ENCODE results near the gene MEF2A.

Gene MEF2A

GRCh38 chr15:99586121-99586520 lies 20.3 kb downstream of the MEF2A start:
- TF ChIP-seq OSR1 (CRISPR knock-in tag; IDR thresholded peaks at IDR 0.05) (no peak), CSRNP3 (CRISPR knock-in tag; IDR thresholded peaks at IDR 0.05) (no peak), ZFP30 (CRISPR knock-in tag; IDR thresholded peaks at IDR 0.05) (no peak), BACH2 (CRISPR knock-in tag; IDR thresholded peaks at IDR 0.05; ENCODE audit: borderline replicate concordance) (no peak), ZNF8 (CRISPR knock-in tag; IDR thresholded peaks at IDR 0.05) (no peak), ZFP3 (CRISPR knock-in tag; IDR thresholded peaks at IDR 0.05) (no peak), ZNF70 (CRISPR knock-in tag; IDR thresholded peaks at IDR 0.05) (no peak), CSDC2 (CRISPR knock-in tag; IDR thresholded peaks at IDR 0.05) (no peak), GLIS3 (CRISPR knock-in tag; IDR thresholded peaks at IDR 0.05) (no peak), ZNF565 (CRISPR knock-in tag; conservative IDR thresholded peaks at IDR 0.05; ENCODE audit: low read depth) (no peak), ISL1 (CRISPR knock-in tag; IDR thresholded peaks at IDR 0.05) (no peak), SNAI2 (CRISPR knock-in tag; IDR thresholded peaks at IDR 0.05) (no peak), CREB5 (CRISPR knock-in tag; IDR thresholded peaks at IDR 0.05; ENCODE audit: low read depth) (no peak)
- no peak for ATAC-seq

GRCh38 chr15:99589801-99590200 lies 24.0 kb downstream of the MEF2A start:
- ATAC-seq, result no peak
- TF ChIP-seq GLIS3 (CRISPR knock-in tag; IDR thresholded peaks at IDR 0.05), result no peak
- no peak for TF ChIP-seq ZNF70 (CRISPR knock-in tag; IDR thresholded peaks at IDR 0.05)
- no peak for TF ChIP-seq SNAI2 (CRISPR knock-in tag; IDR thresholded peaks at IDR 0.05)
- no peak for TF ChIP-seq TOX (CRISPR knock-in tag; IDR thresholded peaks at IDR 0.05; ENCODE audit: borderline replicate concordance)
- TF ChIP-seq CSRNP3 (CRISPR knock-in tag; IDR thresholded peaks at IDR 0.05), result no peak
- no peak for TF ChIP-seq ZNF565 (CRISPR knock-in tag; conservative IDR thresholded peaks at IDR 0.05; ENCODE audit: low read depth)
- TF ChIP-seq CREB5 (CRISPR knock-in tag; IDR thresholded peaks at IDR 0.05; ENCODE audit: low read depth), result no peak
- TF ChIP-seq TSHZ2 (CRISPR knock-in tag; IDR thresholded peaks at IDR 0.05), result no peak
- TF ChIP-seq ZFP3 (CRISPR knock-in tag; IDR thresholded peaks at IDR 0.05), result no peak
- TF ChIP-seq OSR1 (CRISPR knock-in tag; IDR thresholded peaks at IDR 0.05), result no peak
- TF ChIP-seq POU6F1 (CRISPR knock-in tag; IDR thresholded peaks at IDR 0.05; ENCODE audit: borderline replicate concordance, low read depth), result no peak
- TF ChIP-seq ISL1 (CRISPR knock-in tag; IDR thresholded peaks at IDR 0.05), result no peak

GRCh38 chr15:99590913-99591646 lies 25.3 kb downstream of the MEF2A start:
- TF ChIP-seq GLIS3 (CRISPR knock-in tag; IDR thresholded peaks at IDR 0.05) (no peak), PATZ1 (CRISPR knock-in tag; IDR thresholded peaks at IDR 0.05; ENCODE audit: borderline replicate concordance) (no peak), ISL1 (CRISPR knock-in tag; IDR thresholded peaks at IDR 0.05) (no peak), ARNTL (CRISPR knock-in tag; IDR thresholded peaks at IDR 0.05; ENCODE audit: borderline replicate concordance, low read depth) (no peak), TCF4 (CRISPR knock-in tag; IDR thresholded peaks at IDR 0.05; ENCODE audit: borderline replicate concordance) (no peak), ZNF565 (CRISPR knock-in tag; conservative IDR thresholded peaks at IDR 0.05; ENCODE audit: low read depth) (no peak), ZFP3 (CRISPR knock-in tag; IDR thresholded peaks at IDR 0.05) (no peak), ZC3H10 (CRISPR knock-in tag; IDR thresholded peaks at IDR 0.05) (no peak)
- ATAC-seq, result no peak
